Umbilical cord (tissue), 2 donors: ENCODE measurements around the gene SH2D3C. TPM values are rescaled to one million over a fixed set of nuclear protein-coding genes. Genes with fewer than 3 reads are reported as not detected.

Source experiments
- DNase-seq: peaks from one replicate; pipeline ENCODE4 v3.0.0-alpha.2; 2015; ENCODE audit warnings: low spot score
- total RNA-seq: library from RNA; depleted of rRNA; stranded (reverse); fragments of >200 nt; gene quantifications from one replicate; pipeline ENCODE4 v1.2.3, GENCODE V29; 2014; ENCODE audit warnings: low replicate concordance; ENCODE audit not compliant: insufficient read depth

The SH2D3C gene
- 4.6 TPM for total RNA-seq

- DNase-seq, result no peak
These were observed at the start of gene SH2D3C for GRCh38 chr9:127778280-127779135. Gene SH2D3C, minus strand, starts transcription at chr9:127778666. Its CDS starts 39 bp downstream, at chr9:127778627.

GRCh38 chr9:127826253-127826913 lies 47.9 kb upstream of the SH2D3C start:
- DNase-seq, result no peak

GRCh38 chr9:127825319-127826051 lies 47.0 kb upstream of the SH2D3C start:
- no peak for DNase-seq

- DNase-seq, result no peak
These were observed 43.6 kb upstream of the SH2D3C start for GRCh38 chr9:127822108-127822507.

GRCh38 chr9:127818574-127818973 lies 40.1 kb upstream of the SH2D3C start:
- DNase-seq, result no peak

- no peak for DNase-seq
These were observed 39.5 kb upstream of the SH2D3C start for GRCh38 chr9:127817881-127818434.

GRCh38 chr9:127816728-127817127 lies 38.3 kb upstream of the SH2D3C start:
- no peak for DNase-seq

- DNase-seq, result no peak
These were observed 37.9 kb upstream of the SH2D3C start for GRCh38 chr9:127816362-127816725.

GRCh38 chr9:127815512-127816361 lies 37.3 kb upstream of the SH2D3C start:
- DNase-seq, result no peak

- no peak for DNase-seq
These were observed 36.4 kb upstream of the SH2D3C start for GRCh38 chr9:127814619-127815511.

GRCh38 chr9:127813686-127814226 lies 35.3 kb upstream of the SH2D3C start:
- no peak for DNase-seq

- DNase-seq, result no peak
These were observed 34.6 kb upstream of the SH2D3C start for GRCh38 chr9:127812936-127813675.

- DNase-seq, result no peak
These were observed 33.5 kb upstream of the SH2D3C start for GRCh38 chr9:127812011-127812410.

GRCh38 chr9:127810378-127811187 lies 32.1 kb upstream of the SH2D3C start:
- no peak for DNase-seq

GRCh38 chr9:127809540-127810377 lies 31.3 kb upstream of the SH2D3C start:
- no peak for DNase-seq

- no peak for DNase-seq
These were observed 30.6 kb upstream of the SH2D3C start for GRCh38 chr9:127809002-127809539.
